Neutrophil (primary cell): ENCODE measurements around the gene STARD13.

ENCODE experiments used
- H3K27ac ChIP-seq: fragments of 200-600 bp; sonication (generic); 2 replicates; pipeline ENCODE4 v1.5.1; 2016; ENCODE audit warnings: mild to moderate bottlenecking, moderate library complexity
- H3K27me3 ChIP-seq: fragments of 200-600 bp; sonication (generic); 2 replicates; pipeline ENCODE4 v1.6.0; 2016; ENCODE audit warnings: mild to moderate bottlenecking
- H3K36me3 ChIP-seq: fragments of 200-600 bp; sonication (generic); 2 replicates; pipeline ENCODE4 v1.5.1; 2017
- H3K4me1 ChIP-seq, 2 experiments: fragments of 200-600 bp in 1 of 2; sonication (generic) in 1 of 2; 1 replicate in 1 of 2; 2 replicates in 1 of 2; pipeline versions ENCODE4 v1.5.1 to v1.6.1; 2013 to 2016; ENCODE audit warnings: low read depth in 1 of 2, low read length in 1 of 2, mild to moderate bottlenecking in 1 of 2, moderate library complexity in 1 of 2; ENCODE audit not compliant: control insufficient read depth in 1 of 2, insufficient read depth in 1 of 2
- H3K4me3 ChIP-seq, 2 experiments: fragments of 200-600 bp in 1 of 2; sonication (generic) in 1 of 2; 1 replicate in 1 of 2; 2 replicates in 1 of 2; pipeline ENCODE4 v1.5.1; 2013 to 2016; ENCODE audit warnings: low read depth in 1 of 2, low read length in 1 of 2, mild to moderate bottlenecking in 1 of 2, moderate library complexity in 1 of 2
- H3K9me3 ChIP-seq: fragments of 200-600 bp; sonication (generic); 2 replicates; pipeline ENCODE4 v1.5.1; 2016
- CTCF ChIP-seq: fragments of 200-600 bp; sonication (generic); IDR thresholded peaks from 2 replicates; pipeline ENCODE4 v1.5.1; 2016; ENCODE audit warnings: antibody characterized with exemption

Gene STARD13

DNA sequence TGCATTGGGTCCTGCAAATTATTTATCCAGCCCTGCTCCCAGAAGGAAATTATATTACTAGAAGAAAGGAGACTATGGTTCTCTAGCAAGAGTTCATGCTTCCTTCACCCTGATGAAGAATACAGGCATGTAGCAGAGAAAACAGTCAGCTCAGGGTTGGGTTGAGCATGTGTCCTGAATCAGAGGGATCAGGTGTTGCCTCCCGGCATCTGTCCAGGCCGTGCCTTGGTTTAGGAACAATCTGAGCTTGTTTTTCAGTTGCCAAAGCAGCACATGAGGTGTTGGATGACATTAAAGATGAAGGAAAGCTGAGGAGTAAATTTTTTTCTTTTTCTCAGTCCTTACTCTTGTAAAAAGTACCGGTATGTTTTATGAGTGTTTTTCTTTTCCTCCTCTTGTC lies 207.3 kb downstream of the STARD13 start:
- Histone ChIP-seq H3K27me3 (no peaks in the 10 kb centered on the region), H3K36me3 (no peaks in the 10 kb centered on the region), H3K4me1 (no peaks in the 10 kb centered on the region), H3K27ac (no peak overlapping the region), H3K4me3 (no peak overlapping the region), H3K9me3 (no peaks in the 10 kb centered on the region)
- TF ChIP-seq CTCF = no peak

GRCh38 chr13:33076001-33076992 lies 209.3 kb downstream of the STARD13 start:
- H3K27ac ChIP-seq = no peak overlapping the region
- H3K9me3 ChIP-seq = no peaks in the 10 kb centered on the region
- H3K4me1 ChIP-seq = peaks cover 8 to 12% of the 10 kb centered on the region in 2 experiments
- H3K36me3 ChIP-seq = no peaks in the 10 kb centered on the region
- H3K27me3 ChIP-seq = no peaks in the 10 kb centered on the region
- no peak for TF ChIP-seq CTCF
- H3K4me3 ChIP-seq = no peak overlapping the region

- TF ChIP-seq CTCF = no peak
These were observed 212.2 kb downstream of the STARD13 start for GRCh38 chr13:33073338-33073737.

DNA sequence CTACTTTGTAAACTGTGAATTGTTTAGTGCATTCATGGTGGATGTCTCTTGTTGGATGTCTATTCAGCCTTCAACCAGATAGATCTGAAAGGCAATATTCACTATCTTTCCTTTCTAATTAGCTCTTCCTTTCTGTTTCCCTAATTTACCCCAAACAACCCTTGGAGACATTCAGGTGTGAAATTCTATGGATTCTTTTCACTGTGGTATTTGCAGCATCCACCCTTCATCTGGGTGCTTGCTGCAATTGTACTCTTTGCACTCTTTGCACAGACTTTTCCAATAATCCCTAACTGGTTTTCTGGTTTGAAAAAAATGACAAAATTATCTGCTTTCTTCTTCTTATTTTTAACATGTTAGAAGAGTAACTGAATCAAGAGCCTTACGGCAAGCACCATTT lies 212.8 kb downstream of the STARD13 start:
- H3K27me3 ChIP-seq = no peaks in the 10 kb centered on the region
- no peaks in the 10 kb centered on the region for H3K36me3 ChIP-seq
- no peak overlapping the region for H3K4me3 ChIP-seq
- no peak for TF ChIP-seq CTCF
- no peaks in the 10 kb centered on the region for H3K9me3 ChIP-seq
- peaks cover 12 to 19% of the 10 kb centered on the region in 2 experiments for H3K4me1 ChIP-seq
- H3K27ac ChIP-seq = no peak overlapping the region

More at GRCh38 chr13:33073338-33073737, 212.2 kb downstream of the STARD13 start:
- H3K36me3 ChIP-seq = no peaks in the 10 kb centered on the region
- no peak overlapping the region for H3K4me3 ChIP-seq
- peaks cover 12 to 19% of the 10 kb centered on the region in 2 experiments for H3K4me1 ChIP-seq
- no peaks in the 10 kb centered on the region for H3K27me3 ChIP-seq
- H3K27ac ChIP-seq = no peak overlapping the region
- H3K9me3 ChIP-seq = no peaks in the 10 kb centered on the region

GRCh38 chr13:33072282-33072681 lies 213.3 kb downstream of the STARD13 start:
- Histone ChIP-seq H3K9me3 (no peaks in the 10 kb centered on the region), H3K4me1 (peaks cover 12 to 19% of the 10 kb centered on the region in 2 experiments), H3K36me3 (no peaks in the 10 kb centered on the region), H3K27me3 (no peaks in the 10 kb centered on the region), H3K4me3 (no peak overlapping the region), H3K27ac (no peak overlapping the region)
- no peak for TF ChIP-seq CTCF
